ENCODE data around the gene CCDC78. TPM values are rescaled to one million over a fixed set of nuclear protein-coding genes. Genes with fewer than 3 reads are reported as not detected.

Gene CCDC78
- total and polyA plus RNA-seq, 2 of the 13 experiments (the other 11 are each of a cell fraction or from before 2014, with no cell fraction given): 0.53 to 1.5 TPM

GRCh38 chr16:711548-712320 is 14.5 kb downstream of the CCDC78 start (continued):
- TF ChIP-seq YEATS4 (CRISPR knock-in tag; IDR thresholded peaks at IDR 0.05; ENCODE audit: borderline replicate concordance) (no peak; the same call in 1 of the 2 replicates), MEIS1 (CRISPR knock-in tag; IDR thresholded peaks at IDR 0.05; ENCODE audit: borderline replicate concordance) (peak; percentile 46; the same call in 1 of the 2 replicates), AGO1 (IDR thresholded peaks at IDR 0.05; ENCODE audit: low read depth, low read length, poor library complexity, severe bottlenecking) (peak; percentile 41), ZNF280D (CRISPR knock-in tag; IDR thresholded peaks at IDR 0.05) (no peak), ZBTB49 (CRISPR knock-in tag; IDR thresholded peaks at IDR 0.05; ENCODE audit: borderline replicate concordance) (no peak), GZF1 (CRISPR knock-in tag; IDR thresholded peaks at IDR 0.05) (no peak), ZBTB44 (CRISPR knock-in tag; IDR thresholded peaks at IDR 0.05) (no peak), ZNF383 (CRISPR knock-in tag; IDR thresholded peaks at IDR 0.05; ENCODE audit: borderline replicate concordance) (no peak), BHLHE40 (IDR thresholded peaks at IDR 0.05; ENCODE audit: low read length) (0 out of 2 replicates have a peak, but pooled peaks have one; percentile 14), ZFP36L1 (CRISPR knock-in tag; IDR thresholded peaks at IDR 0.05) (no peak), MAFK (conservative IDR thresholded peaks at IDR 0.05 in 1 of 2, IDR thresholded peaks at IDR 0.05 in 1 of 2; ENCODE audit: low read length in 2 of 2) (no peak), ZNF777 (CRISPR knock-in tag; IDR thresholded peaks at IDR 0.05) (peak; percentile 74), ZNF891 (CRISPR knock-in tag; IDR thresholded peaks at IDR 0.05) (no peak), PLSCR1 (CRISPR knock-in tag; IDR thresholded peaks at IDR 0.05; ENCODE audit: borderline replicate concordance) (no peak), KAT2B (IDR thresholded peaks at IDR 0.05; ENCODE audit: borderline replicate concordance, low read depth, low read length) (no peak), ZFAT (CRISPR knock-in tag; conservative IDR thresholded peaks at IDR 0.05) (no peak), ZBTB25 (CRISPR knock-in tag; IDR thresholded peaks at IDR 0.05) (no peak)
